ENCODE data around the gene ERVMER34-1.

ERVMER34-1 gene

GRCh38 chr4:52721968-52722815, 29.0 kb downstream of the ERVMER34-1 start:
- DNase-seq (ENCODE audit: low read depth): peak; percentile 75

- no peak for DNase-seq (ENCODE audit: low read depth)
These were observed 33.1 kb downstream of the ERVMER34-1 start for GRCh38 chr4:52718123-52718522.

GRCh38 chr4:52716364-52717151, 34.7 kb downstream of the ERVMER34-1 start:
- DNase-seq (ENCODE audit: low read depth): no peak

- no peak for DNase-seq (ENCODE audit: low read depth)
These were observed 35.3 kb downstream of the ERVMER34-1 start for GRCh38 chr4:52715914-52716313.

GRCh38 chr4:52715255-52715897, 35.8 kb downstream of the ERVMER34-1 start:
- no peak for DNase-seq (ENCODE audit: low read depth)

GRCh38 chr4:52714597-52715254, 36.5 kb downstream of the ERVMER34-1 start:
- DNase-seq (ENCODE audit: low read depth): no peak

- DNase-seq (ENCODE audit: low read depth): no peak
These were observed 37.7 kb downstream of the ERVMER34-1 start for GRCh38 chr4:52713456-52713937.

GRCh38 chr4:52712251-52713130, 38.7 kb downstream of the ERVMER34-1 start:
- DNase-seq (ENCODE audit: low read depth): peak; percentile 95

GRCh38 chr4:52711834-52712250, 39.4 kb downstream of the ERVMER34-1 start:
- no peak for DNase-seq (ENCODE audit: low read depth)

- DNase-seq (ENCODE audit: low read depth): no peak
These were observed 40.0 kb downstream of the ERVMER34-1 start for GRCh38 chr4:52711272-52711671.

GRCh38 chr4:52709155-52709554, 42.1 kb downstream of the ERVMER34-1 start:
- no peak for DNase-seq (ENCODE audit: low read depth)

- DNase-seq (ENCODE audit: low read depth): no peak
These were observed 46.6 kb downstream of the ERVMER34-1 start for GRCh38 chr4:52704661-52705060.

GRCh38 chr4:52704133-52704532, 47.1 kb downstream of the ERVMER34-1 start:
- no peak for DNase-seq (ENCODE audit: low read depth)

GRCh38 chr4:52701207-52701606, 50.0 kb downstream of the ERVMER34-1 start:
- DNase-seq (ENCODE audit: low read depth): no peak

GRCh38 chr4:52694936-52695335, 56.3 kb downstream of the ERVMER34-1 start:
- DNase-seq (ENCODE audit: low read depth): no peak

- DNase-seq (ENCODE audit: low read depth): no peak
These were observed 57.7 kb downstream of the ERVMER34-1 start for GRCh38 chr4:52693492-52693891.

Measured in stimulated activated CD8-positive, alpha-beta memory T cell treated with anti-CD3 and anti-CD28 coated beads, Interleukin-7, amount 100 ng/mL, for 24 hours (primary cell).